Adrenal gland (tissue), 5 donors: ENCODE results near the gene MCM7.

Experiments
- CTCF ChIP-seq, 6 experiments: fragments of 450-650 bp in 4 of 6; fragments of 200-600 bp in 2 of 6; sonication (generic) in 1 of 6; IDR thresholded peaks; 1 replicate in 5 of 6; 2 replicates in 1 of 6; pipeline versions ENCODE4 v1.5.1 to v1.8.0; 2016 to 2021; ENCODE audit warnings: antibody characterized with exemption in 6 of 6, mild to moderate bottlenecking in 2 of 6, moderate library complexity in 1 of 6
- POLR2A ChIP-seq, 2 donors: fragments of 450-650 bp; IDR thresholded peaks; one replicate each; pipeline ENCODE4 v1.6.1; 2017; ENCODE audit warnings: antibody characterized with exemption in 2 of 2, mild to moderate bottlenecking in 2 of 2, moderate library complexity in 1 of 2
- donor health status: DM: no; HTN: no; CAD: no.

DNA sequence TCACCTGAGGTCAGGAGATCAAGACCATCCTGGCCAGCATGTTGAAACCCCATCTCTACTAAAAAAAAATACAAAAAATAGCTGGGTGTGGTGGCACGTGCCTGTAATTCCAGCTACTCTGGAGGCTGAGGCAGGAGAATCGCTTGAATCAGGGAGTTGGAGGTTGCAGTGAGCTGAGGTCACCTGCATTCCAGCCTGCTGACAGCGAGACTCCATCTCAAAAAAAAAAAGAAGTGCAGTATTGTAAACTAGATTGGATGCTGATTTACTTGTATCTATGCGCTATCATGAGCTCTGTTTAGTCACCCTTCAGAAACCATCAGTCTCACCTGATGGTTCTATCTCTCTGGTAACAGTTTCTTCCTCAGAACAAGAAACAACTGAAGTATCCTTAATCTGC lies 37.8 kb downstream of the MCM7 start:
- TF ChIP-seq POLR2A (IDR thresholded peaks at IDR 0.05) (no peak), CTCF (IDR thresholded peaks at IDR 0.05) (no peak)
